Pancreas (tissue), 10 donors: Measurements from ENCODE around the gene S100A9. TPM values are rescaled to one million over a fixed set of nuclear protein-coding genes. Genes with fewer than 3 reads are reported as not detected.

Experiments used
- ATAC-seq, 4 donors: fragments of 200-7000 bp; cut with Tn5 transposase; one replicate each; pipeline versions ENCODE4 v1.8.0 to v1.9.1; 2020; ENCODE audit warnings: mild to moderate bottlenecking in 4 of 4, moderate library complexity in 4 of 4
- DNase-seq, 6 donors: peaks; one replicate each; pipeline ENCODE4 v3.0.0-alpha.2; 2020
- FAIRE-seq: peaks from 2 replicates; lab custom pipeline; 2012; peaks lifted over from hg19 to GRCh38; lab: Jason Lieb, UNC
- H3K27ac ChIP-seq, 4 donors: fragments of 200-600 bp; sonication (generic); 1 replicate in 3 of 4; 2 replicates in 1 of 4; pipeline versions ENCODE4 v1.5.0 to v1.8.0; 2020
- H3K27me3 ChIP-seq, 4 donors: fragments of 200-600 bp; one replicate each; pipeline ENCODE4 v1.8.0; 2021
- H3K36me3 ChIP-seq, 3 donors: fragments of 200-600 bp; sonication (generic) in 1 of 3; one replicate each; pipeline versions ENCODE4 v1.5.0 to v1.8.0; 2020 to 2021
- H3K4me1 ChIP-seq, 3 donors: fragments of 200-600 bp; one replicate each; pipeline ENCODE4 v1.8.0; 2021
- H3K4me3 ChIP-seq, 4 donors: fragments of 200-600 bp; sonication (generic) in 2 of 4; one replicate each; pipeline versions ENCODE4 v1.5.0 to v1.8.0; 2020 to 2021
- H3K9me3 ChIP-seq, 4 donors: fragments of 200-600 bp; one replicate each; pipeline ENCODE4 v1.8.0; 2021
- CTCF ChIP-seq, 4 donors: fragments of 200-600 bp; sonication (generic) in 3 of 4; IDR thresholded peaks; one replicate each; pipeline versions ENCODE4 v1.5.0 to v1.8.0; 2021; ENCODE audit warnings: antibody characterized with exemption in 4 of 4
- WGBS, 2 donors: extraction: QIAGEN DNeasy Blood & Tissue Kit; methylation state at CpG; one replicate each; pipeline ENCODE4 v1.1.7; 2013; 5-methylcytosine and 5-hydroxymethylcytosine counted together
- intact Hi-C, 3 donors: fragments of 100-400 bp; cut with DNase I; formaldehyde crosslinking; loops; one replicate each; pipeline versions ENCODE4 v1.11.1 to v1.14.2; 2022
- polyA plus RNA-seq, 2 donors: library from polyadenylated mRNA; stranded (reverse); fragments of 200-250 nt; gene quantifications; one replicate each; pipeline ENCODE4 v1.2.3, GENCODE V29; 2013
- total RNA-seq, 6 donors: library from RNA; stranded (reverse); fragmentation: NEBNext Ultra II Directional in 4 of 6; extraction: Animal tissue kit (Norgen Biotek cat#: 25700) in 4 of 6; gene quantifications; one replicate each; pipeline versions ENCODE4 v1.2.1 to v1.2.4, GENCODE V29; 2021 to 2023
- donor health status: healthy with polysubstance abuse.
- donor health status: DM: no; HTN: no; CAD: no; lungs with moderate emphysema.
- donor health status: DM: no; HTN: no; CAD: no.
- donor health status: control.
- donor health status: control.
- donor health status: Bipolar disorder and iron deficiency.
- donor health status: DM: yes; HTN: yes; CAD: no.
- donor health status: DM: no; HTN: no; CAD: no.
- donor health status: DM: no; HTN: no; CAD: no.
- donor health status: DM: yes; HTN: yes; CAD: no.

S100A9 gene
- total and polyA plus RNA-seq, 8 donors: 3.9 to 79.6 (median 36.8) TPM

GRCh38 chr1:153324912-153325311 is 32.7 kb upstream of the S100A9 start:
- ATAC-seq (no peak), DNase-seq (no peak), FAIRE-seq (no peak)
- Histone ChIP-seq H3K36me3 (no peaks in the 10 kb centered on the region), H3K9me3 (peaks cover 0 to 3% (median 0%) of the 10 kb centered on the region in 4 donors), H3K27ac (no peak overlapping the region), H3K4me3 (no peak overlapping the region), H3K4me1 (no peaks in the 10 kb centered on the region), H3K27me3 (no peaks in the 10 kb centered on the region)
- no peak for TF ChIP-seq CTCF (IDR thresholded peaks at IDR 0.05)
- intact Hi-C loops: no loop called here

- Histone ChIP-seq H3K4me1 (no peaks in the 10 kb centered on the region), H3K27me3 (no peaks in the 10 kb centered on the region), H3K27ac (no peak overlapping the region), H3K36me3 (no peaks in the 10 kb centered on the region), H3K4me3 (no peak overlapping the region), H3K9me3 (no peaks in the 10 kb centered on the region)
- intact Hi-C loops: no loop called here
- TF ChIP-seq CTCF (IDR thresholded peaks at IDR 0.05): no peak
- FAIRE-seq (no peak), ATAC-seq (no peak), DNase-seq (no peak)
- 69 to 74% methylated on average over 1 of the region's 1 CpG for WGBS, 2 donors
Measured at GRCh38 chr1:153333902-153334301, 23.8 kb upstream of the S100A9 start.

GRCh38 chr1:153336650-153337049 is 21.0 kb upstream of the S100A9 start:
- Histone ChIP-seq H3K4me1 (no peaks in the 10 kb centered on the region), H3K27me3 (no peaks in the 10 kb centered on the region), H3K4me3 (no peak overlapping the region), H3K36me3 (no peaks in the 10 kb centered on the region), H3K9me3 (no peaks in the 10 kb centered on the region), H3K27ac (no peak overlapping the region)
- TF ChIP-seq CTCF (IDR thresholded peaks at IDR 0.05): no peak
- FAIRE-seq (no peak), ATAC-seq (no peak), DNase-seq (no peak)
- intact Hi-C loops: no loop called here

- Histone ChIP-seq H3K9me3 (no peaks in the 10 kb centered on the region), H3K27ac (no peak overlapping the region), H3K4me1 (no peaks in the 10 kb centered on the region), H3K36me3 (no peaks in the 10 kb centered on the region), H3K4me3 (no peak overlapping the region), H3K27me3 (no peaks in the 10 kb centered on the region)
- 48 to 50% methylated on average over 8 of the region's 8 CpGs for WGBS, 2 donors
- FAIRE-seq (no peak), DNase-seq (no peak), ATAC-seq (no peak)
- TF ChIP-seq CTCF (IDR thresholded peaks at IDR 0.05): no peak
- intact Hi-C loops: no loop called here
Measured at GRCh38 chr1:153337980-153338853, 19.4 kb upstream of the S100A9 start.

- WGBS, 2 donors: 52 to 53% methylated on average over 6 of the region's 6 CpGs
- ATAC-seq (no peak), DNase-seq (no peak), FAIRE-seq (no peak)
- no peaks in the 10 kb centered on the region for H3K36me3 ChIP-seq
- no peak overlapping the region for H3K4me3 ChIP-seq
- no peaks in the 10 kb centered on the region for H3K4me1 ChIP-seq
- H3K27me3 ChIP-seq: no peaks in the 10 kb centered on the region
- intact Hi-C loops: no loop called here
- no peak for TF ChIP-seq CTCF (IDR thresholded peaks at IDR 0.05)
- no peak overlapping the region for H3K27ac ChIP-seq
- H3K9me3 ChIP-seq: no peaks in the 10 kb centered on the region
Measured at GRCh38 chr1:153339802-153340201, 17.9 kb upstream of the S100A9 start.
